Hepatocyte (in vitro differentiated cells): ENCODE results near the gene LITAF. TPM values are rescaled to one million over a fixed set of nuclear protein-coding genes. Genes with fewer than 3 reads are reported as not detected.

Experiments used
- DNase-seq: peaks from one replicate; pipeline ENCODE4 v3.0.0-alpha.2; 2016; ENCODE audit warnings: low spot score
- H2AFZ ChIP-seq: fragments of 200-600 bp; sonication (generic); 2 replicates; pipeline ENCODE4 v1.6.0; 2016; ENCODE audit warnings: antibody characterized with exemption, mild to moderate bottlenecking
- H3K27ac ChIP-seq: fragments of 200-600 bp; sonication (generic); 2 replicates; pipeline ENCODE4 v1.5.1; 2016; ENCODE audit warnings: mild to moderate bottlenecking
- H3K27me3 ChIP-seq: fragments of 200-600 bp; sonication (generic); 2 replicates; pipeline ENCODE4 v1.6.1; 2016
- H3K36me3 ChIP-seq: fragments of 200-600 bp; sonication (generic); replicated peaks from 2 replicates; pipeline ENCODE4 v1.5.1; 2016; ENCODE audit warnings: low read depth; ENCODE audit not compliant: insufficient read depth
- H3K4me1 ChIP-seq: fragments of 200-600 bp; sonication (generic); 2 replicates; pipeline ENCODE4 v1.5.1; 2016; ENCODE audit warnings: mild to moderate bottlenecking, moderate library complexity; ENCODE audit not compliant: insufficient read depth
- H3K4me2 ChIP-seq: fragments of 200-600 bp; sonication (generic); 2 replicates; pipeline ENCODE4 v1.6.0; 2016
- H3K4me3 ChIP-seq: fragments of 200-600 bp; sonication (generic); 2 replicates; pipeline ENCODE4 v1.5.1; 2016; ENCODE audit warnings: mild to moderate bottlenecking
- H3K79me2 ChIP-seq: fragments of 200-600 bp; sonication (generic); 2 replicates; pipeline ENCODE4 v1.6.0; 2017; ENCODE audit warnings: mild to moderate bottlenecking
- H3K9me2 ChIP-seq: fragments of 200-600 bp; sonication (generic); replicated peaks from 2 replicates; pipeline ENCODE4 v1.6.0; 2017; ENCODE audit warnings: mild to moderate bottlenecking; ENCODE audit not compliant: insufficient read depth
- H3K9me3 ChIP-seq: fragments of 200-600 bp; sonication (generic); 2 replicates; pipeline ENCODE4 v1.5.1; 2016; ENCODE audit warnings: low read depth, mild to moderate bottlenecking
- H4K20me1 ChIP-seq: fragments of 200-600 bp; sonication (generic); 2 replicates; pipeline ENCODE4 v1.6.0; 2016; ENCODE audit warnings: mild to moderate bottlenecking; ENCODE audit not compliant: insufficient read depth, poor library complexity, severe bottlenecking
- EZH2 ChIP-seq: fragments of 200-600 bp; sonication (generic); IDR thresholded peaks from 2 replicates; pipeline ENCODE4 v1.6.1; 2016; ENCODE audit warnings: antibody characterized with exemption, mild to moderate bottlenecking, borderline replicate concordance
- EZH2phosphoT487 ChIP-seq: fragments of 200-600 bp; sonication (generic); IDR thresholded peaks from one replicate; pipeline ENCODE4 v1.6.1; 2018; ENCODE audit warnings: antibody characterized with exemption, mild to moderate bottlenecking, low read depth, moderate library complexity; ENCODE audit not compliant: unreplicated experiment, severe bottlenecking
- WGBS: methylation state at CpG from one replicate; pipeline ENCODE4 v1.1.6; 2016; ENCODE audit warnings: low lambda C conversion rate; ENCODE audit errors: missing lambda C conversion rate; 5-methylcytosine and 5-hydroxymethylcytosine counted together
- polyA plus RNA-seq: library from polyadenylated mRNA; unstranded; fragments of >200 nt; fragmentation: Nextera tagmentation; extraction: Ambion mirVana; gene quantifications from 2 replicates; pipeline ENCODE4 v1.2.1, GENCODE V29; 2016
- total RNA-seq: library from RNA; depleted of rRNA; stranded (reverse); fragments of >200 nt; gene quantifications from 2 replicates; pipeline ENCODE4 v1.2.3, GENCODE V29; 2014
- TF ChIP-seq, protein P1 (sequence below): fragments of 200-600 bp; sonication (generic); IDR thresholded peaks from 2 replicates; pipeline ENCODE4 v1.5.1; 2016; ENCODE audit warnings: antibody characterized with exemption, mild to moderate bottlenecking; ENCODE audit not compliant: poor library complexity

Gene LITAF
- total and polyA plus RNA-seq, 2 experiments from 2014 or later = 65.6 to 134 TPM

DNA sequence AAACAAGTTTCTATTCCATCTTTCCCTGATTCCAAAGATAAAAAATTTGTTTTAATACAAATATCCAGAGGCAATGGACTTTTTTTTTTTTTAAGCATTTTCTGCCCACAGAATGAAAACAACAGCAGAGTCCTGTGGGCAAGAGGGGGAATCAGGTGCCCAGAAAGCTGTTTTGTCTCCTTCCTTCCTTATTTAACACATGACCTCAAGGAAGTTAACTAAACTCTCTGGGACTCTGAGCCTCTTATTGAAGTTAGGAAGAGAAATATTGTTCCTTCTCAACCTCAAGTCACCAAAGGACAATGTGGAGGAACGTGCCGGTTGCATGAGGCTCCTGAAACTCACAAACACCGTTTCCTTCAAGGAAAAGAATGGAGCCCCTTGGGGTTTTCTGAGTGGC lies 34.9 kb downstream of the LITAF start:
- Histone ChIP-seq H3K27me3 (no peaks in the 10 kb centered on the region), H4K20me1 (no peaks in the 10 kb centered on the region), H2AFZ (no peak overlapping the region), H3K9me3 (peaks cover 9% of the 10 kb centered on the region), H3K4me3 (no peak overlapping the region), H3K27ac (no peak overlapping the region), H3K4me2 (no peak overlapping the region), H3K4me1 (no peaks in the 10 kb centered on the region), H3K79me2 (peaks cover 19% of the 10 kb centered on the region), H3K9me2 (no peaks in the 10 kb centered on the region), H3K36me3 (peaks cover 8% of the 10 kb centered on the region)
- TF ChIP-seq EZH2phosphoT487 (no peak), EZH2 (no peak)
- TF ChIP-seq, protein P1, sequence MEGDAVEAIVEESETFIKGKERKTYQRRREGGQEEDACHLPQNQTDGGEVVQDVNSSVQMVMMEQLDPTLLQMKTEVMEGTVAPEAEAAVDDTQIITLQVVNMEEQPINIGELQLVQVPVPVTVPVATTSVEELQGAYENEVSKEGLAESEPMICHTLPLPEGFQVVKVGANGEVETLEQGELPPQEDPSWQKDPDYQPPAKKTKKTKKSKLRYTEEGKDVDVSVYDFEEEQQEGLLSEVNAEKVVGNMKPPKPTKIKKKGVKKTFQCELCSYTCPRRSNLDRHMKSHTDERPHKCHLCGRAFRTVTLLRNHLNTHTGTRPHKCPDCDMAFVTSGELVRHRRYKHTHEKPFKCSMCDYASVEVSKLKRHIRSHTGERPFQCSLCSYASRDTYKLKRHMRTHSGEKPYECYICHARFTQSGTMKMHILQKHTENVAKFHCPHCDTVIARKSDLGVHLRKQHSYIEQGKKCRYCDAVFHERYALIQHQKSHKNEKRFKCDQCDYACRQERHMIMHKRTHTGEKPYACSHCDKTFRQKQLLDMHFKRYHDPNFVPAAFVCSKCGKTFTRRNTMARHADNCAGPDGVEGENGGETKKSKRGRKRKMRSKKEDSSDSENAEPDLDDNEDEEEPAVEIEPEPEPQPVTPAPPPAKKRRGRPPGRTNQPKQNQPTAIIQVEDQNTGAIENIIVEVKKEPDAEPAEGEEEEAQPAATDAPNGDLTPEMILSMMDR = no peak
- WGBS = 98% methylated on average over 3 of the region's 3 CpGs
- DNase-seq = no peak

DNA sequence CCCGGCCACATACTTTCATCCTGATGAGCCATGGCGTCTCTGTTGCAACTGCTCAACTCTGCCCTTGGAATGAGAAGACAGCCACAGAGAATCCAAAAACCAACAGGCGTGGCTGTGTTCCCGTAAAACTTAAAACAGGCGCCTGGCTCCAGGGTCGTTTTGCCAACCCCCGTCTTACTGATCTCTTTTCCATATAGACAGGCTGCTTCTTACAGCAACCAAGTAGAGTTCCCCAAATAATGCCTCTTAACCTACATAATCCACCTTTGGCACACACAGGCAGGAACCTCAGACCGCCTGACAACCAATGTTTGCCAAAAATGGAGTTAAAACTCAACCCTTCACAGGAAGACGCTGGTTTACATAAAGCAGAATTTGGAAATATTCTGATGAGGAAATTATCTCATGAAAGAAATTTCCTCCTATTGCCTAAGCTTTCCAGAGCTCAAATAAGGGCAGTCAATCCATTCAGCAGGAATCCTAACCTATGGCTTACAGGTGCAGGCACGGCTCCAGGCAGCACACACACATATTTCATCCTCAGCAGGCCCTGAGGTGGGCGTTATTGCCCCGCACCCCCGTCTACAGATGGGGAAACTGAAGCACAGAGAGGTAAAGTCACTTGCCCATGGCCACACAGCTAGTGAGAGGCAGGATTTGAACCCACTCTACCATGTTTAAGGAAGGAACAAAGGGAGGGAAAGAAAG lies 35.8 kb downstream of the LITAF start:
- Histone ChIP-seq H3K4me3 (no peak overlapping the region), H3K79me2 (peaks cover 10% of the 10 kb centered on the region), H3K27ac (no peak overlapping the region), H2AFZ (no peak overlapping the region), H3K4me2 (no peak overlapping the region), H3K9me3 (peaks cover 3% of the 10 kb centered on the region), H3K27me3 (no peaks in the 10 kb centered on the region), H3K4me1 (no peaks in the 10 kb centered on the region), H4K20me1 (no peaks in the 10 kb centered on the region), H3K36me3 (peaks cover 5% of the 10 kb centered on the region), H3K9me2 (no peaks in the 10 kb centered on the region)
- no peak for DNase-seq
- 89% methylated on average over 13 of the region's 13 CpGs for WGBS
- TF ChIP-seq, protein P1 = no peak
- no peak for TF ChIP-seq EZH2phosphoT487

GRCh38 chr16:11547118-11547916 lies 39.4 kb downstream of the LITAF start:
- Histone ChIP-seq H3K79me2 (no peaks in the 10 kb centered on the region), H4K20me1 (no peaks in the 10 kb centered on the region), H3K36me3 (no peaks in the 10 kb centered on the region), H3K9me2 (no peaks in the 10 kb centered on the region), H2AFZ (no peak overlapping the region), H3K27ac (no peak overlapping the region), H3K27me3 (no peaks in the 10 kb centered on the region), H3K4me1 (no peaks in the 10 kb centered on the region), H3K4me2 (no peak overlapping the region), H3K4me3 (no peak overlapping the region), H3K9me3 (no peaks in the 10 kb centered on the region)
- DNase-seq = no peak
- 95% methylated on average over 13 of the region's 13 CpGs for WGBS
- no peak for TF ChIP-seq EZH2phosphoT487
- TF ChIP-seq, protein P1 = no peak
- TF ChIP-seq EZH2 = no peak
